Type B pancreatic cell (in vitro differentiated cells): ENCODE measurements around the gene NTM. TPM values are rescaled to one million over a fixed set of nuclear protein-coding genes. Genes with fewer than 3 reads are reported as not detected.

Experiments used
- DNase-seq: peaks from one replicate; pipeline ENCODE4 v3.0.0; 2021; ENCODE audit warnings: mixed read lengths; ENCODE audit not compliant: unreplicated experiment; ENCODE audit errors: extremely low spot score
- H3K27ac Mint-ChIP-seq: 2 replicates; pipeline ENCODE4 v1.8.0; 2021; ENCODE audit warnings: mild to moderate bottlenecking, mixed read lengths
- H3K27me3 Mint-ChIP-seq: 2 replicates; pipeline ENCODE4 v1.8.0; 2021; ENCODE audit warnings: mixed read lengths
- H3K36me3 Mint-ChIP-seq: 2 replicates; pipeline ENCODE4 v1.8.0; 2021; ENCODE audit warnings: mixed read lengths
- H3K4me1 Mint-ChIP-seq: one replicate; pipeline ENCODE4 v1.8.0; 2021; ENCODE audit warnings: mixed read lengths; ENCODE audit not compliant: unreplicated experiment
- H3K4me3 Mint-ChIP-seq: 2 replicates; pipeline ENCODE4 v1.8.0; 2021; ENCODE audit warnings: mild to moderate bottlenecking, mixed read lengths
- H3K9me3 Mint-ChIP-seq: 2 replicates; pipeline ENCODE4 v1.8.0; 2021; ENCODE audit warnings: mixed read lengths
- CTCF ChIP-seq: fragments of 200-600 bp; sonication (generic); conservative IDR thresholded peaks from 2 replicates; pipeline ENCODE4 v1.5.0; 2021; ENCODE audit warnings: antibody characterized with exemption, mild to moderate bottlenecking
- total RNA-seq: library from RNA; stranded (reverse); gene quantifications from 2 replicates; pipeline ENCODE4 v1.2.1, GENCODE V29; 2021; ENCODE audit warnings: low replicate concordance

Gene NTM
- total RNA-seq, 1 donor from 2014 or later: 19.2 TPM

- H3K27me3 Mint-ChIP-seq: peaks cover 43% of the 10 kb centered on the region
Observed at GRCh38 chr11:131615611-131616010, 245.2 kb downstream of the NTM start.

GRCh38 chr11:131616481-131617140, 246.2 kb downstream of the NTM start:
- H3K36me3 Mint-ChIP-seq: no peaks in the 10 kb centered on the region
- TF ChIP-seq CTCF: no peak

More at GRCh38 chr11:131615611-131616010, 245.2 kb downstream of the NTM start:
- TF ChIP-seq CTCF: no peak
- no peak for DNase-seq
- no peaks in the 10 kb centered on the region for H3K9me3 Mint-ChIP-seq
- H3K4me1 Mint-ChIP-seq: peaks cover 28% of the 10 kb centered on the region
- H3K27ac Mint-ChIP-seq: no peak overlapping the region
- no peak overlapping the region for H3K4me3 Mint-ChIP-seq
- no peaks in the 10 kb centered on the region for H3K36me3 Mint-ChIP-seq

GRCh38 chr11:131618201-131618600, 247.8 kb downstream of the NTM start:
- no peak for TF ChIP-seq CTCF
- H3K9me3 Mint-ChIP-seq: no peaks in the 10 kb centered on the region
- H3K4me3 Mint-ChIP-seq: no peak overlapping the region
- no peak overlapping the region for H3K27ac Mint-ChIP-seq
- DNase-seq: no peak
- H3K27me3 Mint-ChIP-seq: peaks cover 30% of the 10 kb centered on the region
- peaks cover 19% of the 10 kb centered on the region for H3K4me1 Mint-ChIP-seq
- no peaks in the 10 kb centered on the region for H3K36me3 Mint-ChIP-seq

More at GRCh38 chr11:131616481-131617140, 246.2 kb downstream of the NTM start:
- Mint-ChIP-seq H3K27me3 (peaks cover 33% of the 10 kb centered on the region), H3K4me1 (peaks cover 19% of the 10 kb centered on the region), H3K9me3 (no peaks in the 10 kb centered on the region), H3K27ac (no peak overlapping the region), H3K4me3 (no peak overlapping the region)
- DNase-seq: no peak

GRCh38 chr11:131622193-131622592, 251.8 kb downstream of the NTM start:
- DNase-seq: no peak
- Mint-ChIP-seq H3K9me3 (no peaks in the 10 kb centered on the region), H3K4me3 (no peak overlapping the region), H3K27me3 (peaks cover 12% of the 10 kb centered on the region), H3K4me1 (peaks cover 4% of the 10 kb centered on the region), H3K36me3 (no peaks in the 10 kb centered on the region), H3K27ac (no peak overlapping the region)
- TF ChIP-seq CTCF: no peak

GRCh38 chr11:131624531-131624930, 254.1 kb downstream of the NTM start:
- no peaks in the 10 kb centered on the region for H3K36me3 Mint-ChIP-seq
- H3K4me1 Mint-ChIP-seq: no peaks in the 10 kb centered on the region
- H3K27me3 Mint-ChIP-seq: peaks cover 13% of the 10 kb centered on the region
- no peak overlapping the region for H3K4me3 Mint-ChIP-seq
- no peak overlapping the region for H3K27ac Mint-ChIP-seq
- DNase-seq: no peak
- H3K9me3 Mint-ChIP-seq: no peaks in the 10 kb centered on the region
- TF ChIP-seq CTCF: no peak
